NCI-H1694 (cell line): ENCODE results near the gene NRCAM.

ENCODE experiments used
- DNase-seq: peaks from one replicate; lab custom pipeline; 2025; lab: John Stamatoyannopoulos, UW

NRCAM gene

GRCh38 chr7:108203537-108203936, 252.7 kb downstream of the NRCAM start:
- peak; percentile 13 for DNase-seq

DNA sequence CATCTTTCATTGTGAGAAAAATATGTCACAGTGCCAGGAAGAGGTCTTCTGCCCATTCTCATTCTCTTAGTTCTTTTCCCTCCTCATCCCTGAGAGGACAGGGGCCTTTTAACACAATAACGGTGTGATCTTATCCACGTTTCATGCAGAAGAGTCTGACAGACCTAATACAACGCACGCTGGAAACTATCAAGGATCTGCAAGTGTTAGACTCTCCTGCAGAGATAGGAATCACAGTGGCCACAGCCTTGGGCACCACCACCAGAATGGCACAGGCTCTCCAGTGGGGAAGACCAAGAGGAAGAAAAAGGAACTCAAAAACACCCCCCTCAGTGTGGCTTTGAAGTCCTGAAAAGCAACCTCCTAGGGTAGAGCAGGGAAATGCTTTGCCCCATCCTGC, 253.5 kb downstream of the NRCAM start:
- DNase-seq: no peak

GRCh38 chr7:108201766-108202165, 254.5 kb downstream of the NRCAM start:
- no peak for DNase-seq

- DNase-seq: no peak
Measured at GRCh38 chr7:108200326-108200725, 255.9 kb downstream of the NRCAM start.

DNA sequence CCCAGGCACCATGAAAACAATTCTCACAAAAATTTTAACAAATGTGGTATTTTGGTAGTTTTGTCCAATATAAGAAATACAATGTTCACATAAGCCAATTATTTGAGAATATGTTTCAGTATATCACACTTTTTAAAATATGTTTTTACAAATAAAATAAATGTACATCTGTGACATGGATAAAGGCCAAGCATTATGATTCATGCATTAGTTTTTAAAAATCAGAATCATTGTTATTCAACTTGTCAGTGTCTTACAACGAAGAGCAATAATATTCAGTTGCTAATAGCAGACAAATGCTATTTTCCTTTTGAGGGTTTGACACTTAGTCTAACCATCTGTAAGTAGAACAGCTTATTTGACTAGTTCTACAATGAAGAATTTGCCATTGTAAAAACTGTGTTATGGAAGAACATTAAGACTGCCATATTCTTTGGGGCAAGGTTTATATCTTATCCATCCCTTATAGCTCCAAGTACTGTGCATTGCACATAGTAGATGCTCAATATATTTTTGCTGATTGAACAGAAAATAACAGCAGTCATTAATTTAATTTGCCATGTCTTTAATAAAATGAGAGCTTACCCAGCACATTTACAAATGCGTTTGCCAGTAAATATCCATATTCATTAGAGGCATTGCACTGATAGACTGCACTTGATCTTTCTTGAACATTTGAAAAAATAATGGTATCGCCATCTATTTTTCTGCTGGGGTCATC, 258.7 kb downstream of the NRCAM start:
- DNase-seq: no peak

DNA sequence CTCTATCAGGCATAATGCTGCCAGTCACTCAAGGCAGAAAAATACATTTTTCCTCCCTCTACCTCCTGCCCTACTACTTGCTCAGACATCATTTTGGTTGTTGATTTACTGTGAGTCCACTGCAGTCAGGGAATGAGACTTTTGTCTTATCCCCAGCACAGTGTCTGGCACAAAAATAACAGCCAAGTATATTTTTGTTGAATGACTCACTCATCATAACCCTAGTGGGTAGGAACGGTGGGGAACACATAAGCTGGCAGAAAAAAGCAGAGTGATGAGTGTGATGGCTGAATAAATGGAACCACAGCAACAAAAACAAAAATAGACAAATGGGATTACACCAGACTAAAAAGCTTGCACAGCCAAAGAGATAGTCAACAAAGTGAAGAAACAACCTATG, 260.2 kb downstream of the NRCAM start:
- no peak for DNase-seq

- no peak for DNase-seq
Measured at GRCh38 chr7:108193594-108194498, 262.4 kb downstream of the NRCAM start.

- DNase-seq: no peak
Measured at GRCh38 chr7:108190891-108191290, 265.3 kb downstream of the NRCAM start.

GRCh38 chr7:108189733-108190388, 266.4 kb downstream of the NRCAM start:
- DNase-seq: no peak

- no peak for DNase-seq
Measured at GRCh38 chr7:108188724-108189123, 267.5 kb downstream of the NRCAM start.

DNA sequence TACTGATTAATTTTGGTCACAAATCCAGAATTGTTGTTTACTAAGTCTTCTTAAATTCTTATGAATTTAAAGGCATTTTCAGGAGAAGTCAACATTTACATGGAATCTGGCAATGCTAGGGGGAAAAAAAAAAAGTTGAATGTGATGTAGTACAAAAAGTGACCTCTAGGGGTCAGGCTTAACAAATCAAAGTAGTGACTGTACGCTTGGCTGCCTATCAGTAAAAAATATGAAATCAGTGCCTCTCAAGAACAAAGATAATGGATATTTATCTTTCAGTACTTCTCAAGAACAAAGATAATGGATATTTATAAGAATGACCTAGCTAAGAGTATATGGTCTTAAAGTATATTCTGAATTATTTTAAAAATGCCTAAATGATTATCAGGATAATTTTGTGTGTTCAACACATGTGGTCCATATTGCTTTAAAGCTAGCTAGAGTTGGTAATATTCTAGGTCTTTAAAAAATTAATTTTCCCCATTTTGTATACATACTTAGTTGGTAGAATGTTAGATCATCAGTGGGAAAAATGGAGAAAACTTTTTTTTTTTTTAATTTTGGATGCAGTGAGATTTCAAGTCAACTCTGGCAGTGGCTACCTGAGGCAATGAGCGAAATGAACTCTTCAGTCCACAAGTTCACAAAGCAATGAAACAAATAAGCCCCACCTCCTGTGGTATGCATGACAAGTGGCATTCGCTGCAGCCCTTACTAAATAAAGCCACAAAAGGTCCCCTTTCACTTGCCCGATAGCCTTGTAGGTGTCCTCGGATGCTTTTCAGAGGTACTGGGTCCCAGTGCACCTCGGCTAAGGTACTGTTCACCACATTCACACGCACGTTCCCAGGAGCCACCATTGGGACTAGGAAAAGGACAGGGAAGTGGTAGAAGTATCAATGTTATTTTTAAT, 274.9 kb downstream of the NRCAM start:
- peak; percentile 71 for DNase-seq

- no peak for DNase-seq
Measured at GRCh38 chr7:108178398-108178797, 277.8 kb downstream of the NRCAM start.

GRCh38 chr7:108171164-108171563, 285.1 kb downstream of the NRCAM start:
- no peak for DNase-seq

DNA sequence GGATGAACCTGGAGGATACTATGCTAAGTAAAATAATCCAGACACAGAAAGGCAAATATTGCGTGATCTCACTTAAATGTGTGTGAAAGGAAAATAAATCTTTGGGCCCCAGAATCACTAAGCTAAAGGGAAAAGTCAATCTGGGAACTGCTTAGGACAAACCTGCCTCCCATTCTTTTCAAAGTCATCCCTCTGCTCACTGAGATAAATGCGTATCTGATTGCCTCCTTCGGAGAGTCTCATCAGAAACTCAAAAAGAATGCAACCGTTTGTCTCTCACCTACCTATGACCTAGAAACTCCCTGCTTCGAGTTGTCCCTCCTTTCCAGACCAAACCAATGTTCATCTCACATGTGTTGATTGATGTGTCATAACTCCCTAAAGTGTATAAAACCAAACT, 286.0 kb downstream of the NRCAM start:
- DNase-seq: no peak

GRCh38 chr7:108167460-108167859, 288.8 kb downstream of the NRCAM start:
- DNase-seq: no peak

GRCh38 chr7:108166687-108167086, 289.5 kb downstream of the NRCAM start:
- no peak for DNase-seq

- no peak for DNase-seq
Measured at GRCh38 chr7:108165723-108166122, 290.5 kb downstream of the NRCAM start.

DNA sequence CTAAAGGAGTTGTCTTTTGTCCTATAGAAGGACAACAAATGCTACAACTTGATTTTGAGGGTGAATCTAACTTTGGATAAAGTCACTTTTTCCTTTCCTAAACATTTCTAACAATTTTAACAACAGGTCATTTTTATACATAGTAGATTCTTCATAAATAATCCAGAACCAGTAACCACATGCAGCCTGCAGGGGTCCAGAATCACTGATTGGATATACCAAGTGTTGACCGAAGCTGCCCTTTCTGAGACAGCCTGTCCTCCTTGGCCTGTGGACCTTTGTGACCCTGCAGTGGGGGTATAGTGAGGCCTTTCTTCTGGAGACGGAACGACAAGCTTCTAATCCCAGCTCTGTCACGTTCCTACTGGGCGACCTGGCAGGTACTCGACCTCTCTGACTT, 291.3 kb downstream of the NRCAM start:
- no peak for DNase-seq

DNA sequence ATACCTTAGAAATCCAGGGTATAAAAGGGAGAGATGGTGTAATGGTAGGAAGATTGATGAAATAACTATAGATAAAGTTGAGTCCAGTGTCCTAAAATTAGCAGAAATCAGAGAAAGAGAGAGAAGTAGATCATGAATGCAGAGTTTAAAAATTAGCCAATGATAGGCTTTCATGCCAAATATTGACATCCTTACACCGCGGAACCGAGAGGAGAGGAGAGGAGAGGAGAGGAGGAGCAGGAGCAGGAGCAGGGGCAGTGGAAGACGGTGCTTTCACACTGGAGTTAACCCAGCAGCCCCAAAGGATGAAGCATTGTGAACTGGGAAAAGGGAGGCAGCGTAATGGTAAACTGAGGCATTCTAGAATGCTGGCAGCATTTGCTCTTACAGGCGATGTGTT, 291.9 kb downstream of the NRCAM start:
- DNase-seq: no peak

DNA sequence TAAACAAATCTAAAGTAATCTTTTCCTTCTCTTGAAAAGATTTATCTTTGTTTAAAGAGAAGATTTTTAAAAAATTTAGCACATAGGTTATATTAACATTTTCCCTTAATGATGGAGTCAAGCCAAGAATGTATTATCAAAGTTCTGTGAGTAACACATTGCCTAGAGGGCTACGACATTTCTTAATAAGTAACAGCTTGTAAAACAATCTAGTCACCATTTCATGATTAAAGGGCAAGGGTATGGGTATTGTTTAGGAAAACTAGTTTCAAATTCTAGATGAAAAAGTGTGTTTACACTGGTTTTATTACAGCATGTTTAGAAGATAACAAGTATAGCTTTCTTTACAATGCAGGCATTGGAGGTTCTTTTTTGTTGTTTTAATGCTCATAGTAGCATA, 297.5 kb downstream of the NRCAM start:
- DNase-seq: no peak

GRCh38 chr7:108157606-108158335, 298.5 kb downstream of the NRCAM start:
- DNase-seq: no peak
